GM18868 (cell line): ENCODE data around the gene ACTL8.
"Not testable (repeated sequence)": the region's sequence is repeated elsewhere in the genome, so short reads cannot be mapped to it uniquely, and the experiment has no call there.

Experiments
- ATAC-seq: cut with Tn5 transposase; IDR thresholded peaks from one replicate; pipeline ENCODE4 v1.9.1; 2021; ENCODE audit warnings: mild to moderate bottlenecking, moderate library complexity; ENCODE audit not compliant: unreplicated experiment

ACTL8 gene

GRCh38 chr1:17735348-17735747 lies 19.8 kb upstream of the ACTL8 start:
- no peak for ATAC-seq

- no peak for ATAC-seq
These were observed 19.3 kb upstream of the ACTL8 start for GRCh38 chr1:17735793-17736192.

GRCh38 chr1:17736625-17737024 lies 18.5 kb upstream of the ACTL8 start:
- no peak for ATAC-seq

- no peak for ATAC-seq
These were observed 16.1 kb upstream of the ACTL8 start for GRCh38 chr1:17739050-17739449.

GRCh38 chr1:17741052-17741451 lies 14.1 kb upstream of the ACTL8 start:
- no peak for ATAC-seq

- no peak for ATAC-seq
These were observed 12.6 kb upstream of the ACTL8 start for GRCh38 chr1:17742583-17742982.

- no peak for ATAC-seq
These were observed 12.0 kb upstream of the ACTL8 start for GRCh38 chr1:17743008-17743647.

- no peak for ATAC-seq
These were observed 11.2 kb upstream of the ACTL8 start for GRCh38 chr1:17743925-17744324.

- ATAC-seq = no peak
These were observed 10.3 kb upstream of the ACTL8 start for GRCh38 chr1:17744666-17745478.

- ATAC-seq = no peak
These were observed 9.6 kb upstream of the ACTL8 start for GRCh38 chr1:17745479-17745955.

- ATAC-seq = not testable (repeated sequence)
These were observed 8.9 kb upstream of the ACTL8 start for GRCh38 chr1:17746281-17746680.

- no peak for ATAC-seq
These were observed 8.2 kb upstream of the ACTL8 start for GRCh38 chr1:17746920-17747319.

- ATAC-seq = no peak
These were observed 4.8 kb upstream of the ACTL8 start for GRCh38 chr1:17750333-17750732.

GRCh38 chr1:17752356-17752755 lies 2.8 kb upstream of the ACTL8 start:
- no peak for ATAC-seq

- no peak for ATAC-seq
These were observed 2.3 kb downstream of the ACTL8 start for GRCh38 chr1:17757426-17757825.

- ATAC-seq = no peak
These were observed 4.0 kb downstream of the ACTL8 start for GRCh38 chr1:17759114-17759513.

- ATAC-seq = no peak
These were observed 7.2 kb downstream of the ACTL8 start for GRCh38 chr1:17762313-17762712.

- no peak for ATAC-seq
These were observed 8.3 kb downstream of the ACTL8 start for GRCh38 chr1:17763417-17763816.

GRCh38 chr1:17763995-17764394 lies 8.9 kb downstream of the ACTL8 start:
- no peak for ATAC-seq

GRCh38 chr1:17764591-17764990 lies 9.5 kb downstream of the ACTL8 start:
- ATAC-seq = no peak

GRCh38 chr1:17765444-17766411 lies 10.6 kb downstream of the ACTL8 start:
- no peak for ATAC-seq
